SK-N-SH treated with all-trans-retinoic acid at 6 μM for 48 hours (cell line): ENCODE data around the gene TNS4.

Experiments used
- ARNTL ChIP-seq: fragments of 450-650 bp; formaldehyde crosslinking; IDR thresholded peaks from 2 replicates; pipeline ENCODE4 v1.5.0; 2020; ENCODE audit warnings: low read depth, mild to moderate bottlenecking, moderate library complexity, borderline replicate concordance
- CSDC2 ChIP-seq: fragments of 250-450 bp; sonication (Bioruptor Pico); IDR thresholded peaks from 2 replicates; pipeline ENCODE4 v1.5.0; 2020; ENCODE audit warnings: mild to moderate bottlenecking, moderate library complexity
- ESRRG ChIP-seq: fragments of 250-450 bp; sonication (Bioruptor Pico); IDR thresholded peaks from 2 replicates; pipeline ENCODE4 v1.6.1; 2021; ENCODE audit warnings: mild to moderate bottlenecking
- GLIS3 ChIP-seq: fragments of 250-450 bp; sonication (Bioruptor Pico); IDR thresholded peaks from 2 replicates; pipeline ENCODE4 v1.5.0; 2020; ENCODE audit warnings: mild to moderate bottlenecking, moderate library complexity
- ISL1 ChIP-seq: fragments of 250-450 bp; sonication (Bioruptor Pico); IDR thresholded peaks from 2 replicates; pipeline ENCODE4 v2.1.2; 2022; ENCODE audit warnings: mild to moderate bottlenecking, moderate library complexity
- RARB ChIP-seq: fragments of 250-450 bp; sonication (Bioruptor Pico); IDR thresholded peaks from 2 replicates; pipeline ENCODE4 v1.8.0; 2021; ENCODE audit warnings: mild to moderate bottlenecking, moderate library complexity
- SNAI2 ChIP-seq: fragments of 250-450 bp; sonication (Bioruptor Pico); IDR thresholded peaks from 2 replicates; pipeline ENCODE4 v1.5.0; 2020; ENCODE audit warnings: mild to moderate bottlenecking, moderate library complexity
- TCF4 ChIP-seq: fragments of 250-450 bp; sonication (Bioruptor Pico); IDR thresholded peaks from 2 replicates; pipeline ENCODE4 v1.8.0; 2021; ENCODE audit warnings: mild to moderate bottlenecking, moderate library complexity, borderline replicate concordance
- TOX ChIP-seq: fragments of 250-450 bp; sonication (Bioruptor Pico); IDR thresholded peaks from 2 replicates; pipeline ENCODE4 v1.8.0; 2021; ENCODE audit warnings: mild to moderate bottlenecking, moderate library complexity, borderline replicate concordance
- ZFP3 ChIP-seq: fragments of 250-450 bp; sonication (Bioruptor Pico); IDR thresholded peaks from 2 replicates; pipeline ENCODE4 v1.5.0; 2020; ENCODE audit warnings: mild to moderate bottlenecking, moderate library complexity
- ZFP30 ChIP-seq: fragments of 450-650 bp; formaldehyde crosslinking; IDR thresholded peaks from 2 replicates; pipeline ENCODE4 v1.5.0; 2022; ENCODE audit warnings: mild to moderate bottlenecking, moderate library complexity
- ZNF8 ChIP-seq: fragments of 450-650 bp; formaldehyde crosslinking; IDR thresholded peaks from 2 replicates; pipeline ENCODE4 v1.5.0; 2020; ENCODE audit warnings: mild to moderate bottlenecking, moderate library complexity
- TF ChIP-seq, protein P1 (sequence below): fragments of 250-450 bp; sonication (Bioruptor Pico); IDR thresholded peaks from 2 replicates; pipeline ENCODE4 v1.8.0; 2020; ENCODE audit warnings: mild to moderate bottlenecking, moderate library complexity, borderline replicate concordance
- TF ChIP-seq, protein P2 (sequence below): fragments of 250-450 bp; sonication (Bioruptor Pico); IDR thresholded peaks from 2 replicates; pipeline ENCODE4 v1.8.0; 2021; ENCODE audit warnings: low read depth, mild to moderate bottlenecking, moderate library complexity, borderline replicate concordance

DNA sequence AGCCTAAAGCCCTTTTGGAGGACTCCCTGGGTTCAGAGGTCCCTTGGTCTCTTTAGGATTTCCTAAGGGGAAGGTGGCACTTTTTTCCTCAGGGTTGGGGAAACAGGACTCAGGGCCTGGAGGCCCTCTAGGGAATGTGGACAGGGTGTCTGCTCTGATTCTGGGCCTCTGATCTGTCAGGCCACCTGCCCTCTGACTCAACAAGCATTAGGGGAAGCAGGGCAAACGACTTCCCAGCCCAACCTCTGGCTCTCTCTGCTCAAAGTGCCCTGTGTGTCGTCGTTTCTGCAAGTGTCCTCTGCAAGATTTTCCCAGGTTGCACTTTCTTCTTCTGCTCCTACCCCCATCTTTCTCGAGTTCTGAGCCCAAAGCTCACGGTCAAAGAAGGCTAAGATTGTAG, 64.8 kb downstream of the TNS4 start:
- TF ChIP-seq RARB (CRISPR knock-in tag) (no peak), GLIS3 (CRISPR knock-in tag) (no peak), SNAI2 (CRISPR knock-in tag) (no peak), ESRRG (CRISPR knock-in tag) (no peak), ARNTL (no peak), TCF4 (CRISPR knock-in tag) (no peak), ZFP3 (CRISPR knock-in tag) (no peak), ISL1 (no peak), ZFP30 (CRISPR knock-in tag) (no peak), ZNF8 (CRISPR knock-in tag) (no peak), CSDC2 (CRISPR knock-in tag) (no peak), TOX (CRISPR knock-in tag) (no peak)
- TF ChIP-seq, protein P1, sequence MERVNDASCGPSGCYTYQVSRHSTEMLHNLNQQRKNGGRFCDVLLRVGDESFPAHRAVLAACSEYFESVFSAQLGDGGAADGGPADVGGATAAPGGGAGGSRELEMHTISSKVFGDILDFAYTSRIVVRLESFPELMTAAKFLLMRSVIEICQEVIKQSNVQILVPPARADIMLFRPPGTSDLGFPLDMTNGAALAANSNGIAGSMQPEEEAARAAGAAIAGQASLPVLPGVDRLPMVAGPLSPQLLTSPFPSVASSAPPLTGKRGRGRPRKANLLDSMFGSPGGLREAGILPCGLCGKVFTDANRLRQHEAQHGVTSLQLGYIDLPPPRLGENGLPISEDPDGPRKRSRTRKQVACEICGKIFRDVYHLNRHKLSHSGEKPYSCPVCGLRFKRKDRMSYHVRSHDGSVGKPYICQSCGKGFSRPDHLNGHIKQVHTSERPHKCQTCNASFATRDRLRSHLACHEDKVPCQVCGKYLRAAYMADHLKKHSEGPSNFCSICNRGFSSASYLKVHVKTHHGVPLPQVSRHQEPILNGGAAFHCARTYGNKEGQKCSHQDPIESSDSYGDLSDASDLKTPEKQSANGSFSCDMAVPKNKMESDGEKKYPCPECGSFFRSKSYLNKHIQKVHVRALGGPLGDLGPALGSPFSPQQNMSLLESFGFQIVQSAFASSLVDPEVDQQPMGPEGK (CRISPR knock-in tag), result no peak
- TF ChIP-seq, protein P2, sequence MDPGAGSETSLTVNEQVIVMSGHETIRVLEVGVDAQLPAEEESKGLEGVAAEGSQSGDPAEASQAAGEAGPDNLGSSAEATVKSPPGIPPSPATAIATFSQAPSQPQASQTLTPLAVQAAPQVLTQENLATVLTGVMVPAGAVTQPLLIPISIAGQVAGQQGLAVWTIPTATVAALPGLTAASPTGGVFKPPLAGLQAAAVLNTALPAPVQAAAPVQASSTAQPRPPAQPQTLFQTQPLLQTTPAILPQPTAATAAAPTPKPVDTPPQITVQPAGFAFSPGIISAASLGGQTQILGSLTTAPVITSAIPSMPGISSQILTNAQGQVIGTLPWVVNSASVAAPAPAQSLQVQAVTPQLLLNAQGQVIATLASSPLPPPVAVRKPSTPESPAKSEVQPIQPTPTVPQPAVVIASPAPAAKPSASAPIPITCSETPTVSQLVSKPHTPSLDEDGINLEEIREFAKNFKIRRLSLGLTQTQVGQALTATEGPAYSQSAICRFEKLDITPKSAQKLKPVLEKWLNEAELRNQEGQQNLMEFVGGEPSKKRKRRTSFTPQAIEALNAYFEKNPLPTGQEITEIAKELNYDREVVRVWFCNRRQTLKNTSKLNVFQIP (CRISPR knock-in tag), result no peak
